ENCODE data around the gene NOP53. TPM values are rescaled to one million over a fixed set of nuclear protein-coding genes. Genes with fewer than 3 reads are reported as not detected.

Gene NOP53
- polyA plus RNA-seq (ENCODE audit: low read depth in 6 of 6), result 100 to 1,000 TPM; 128 to 360 (median 285) TPM

GRCh38 chr19:47745010-47745901 is at the start of gene NOP53:
NOP53 (plus strand) TSS chr19:47745546; CDS start chr19:47745560, 14 bp downstream.
- DNase-seq (peak; percentile 96), ATAC-seq (ENCODE audit: low read depth in 2 of 2) (peak; percentile 81 to 84)
- Mint-ChIP-seq H3K4me3 (peak within 1 kb of the TSS; percentile 95 to 100 (median 100)), H3K4me1 (peaks cover 29 to 58% (median 47%) of the 10 kb centered on the region in 3 donors), H3K36me3 (peaks cover 5 to 19% of the 10 kb centered on the region in 2 donors), H3K27me3 (no peaks in the 10 kb centered on the region), H3K27ac (peak within 1 kb of the TSS; percentile 99 to 100 (median 100)), H3K9me3 (peaks cover 0 to 5% (median 0%) of the 10 kb centered on the region in 7 donors)

DNA sequence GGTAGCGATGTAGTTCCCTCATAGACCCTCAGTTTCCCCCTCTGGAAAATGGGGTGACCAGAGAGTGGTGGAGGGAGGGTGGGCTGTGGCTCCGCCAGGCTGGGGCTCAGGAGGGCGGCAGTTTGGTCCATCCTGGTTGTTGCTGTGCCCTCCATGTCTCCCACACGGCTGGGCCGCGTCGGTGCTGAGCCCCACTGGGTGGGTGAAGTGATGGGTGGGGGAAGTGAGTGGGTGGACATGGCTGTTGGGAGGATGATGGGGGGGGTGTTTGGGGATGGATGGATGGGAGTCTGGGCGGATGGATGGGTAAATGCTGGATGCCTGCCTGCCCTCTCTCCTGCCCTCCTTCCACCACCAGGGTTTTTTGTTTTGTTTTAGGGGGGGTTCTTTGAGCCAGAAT is 48.7 kb upstream of the NOP53 start:
- DNase-seq, result no peak
- no peak for ATAC-seq (ENCODE audit: low read depth in 2 of 2)
- Mint-ChIP-seq H3K9me3 (no peaks in the 10 kb centered on the region), H3K27me3 (no peaks in the 10 kb centered on the region), H3K4me3 (no peak overlapping the region), H3K36me3 (peaks cover 0 to 24% of the 10 kb centered on the region in 2 donors), H3K4me1 (peaks cover 5 to 9% (median 6%) of the 10 kb centered on the region in 3 donors), H3K27ac (no peak overlapping the region)

DNA sequence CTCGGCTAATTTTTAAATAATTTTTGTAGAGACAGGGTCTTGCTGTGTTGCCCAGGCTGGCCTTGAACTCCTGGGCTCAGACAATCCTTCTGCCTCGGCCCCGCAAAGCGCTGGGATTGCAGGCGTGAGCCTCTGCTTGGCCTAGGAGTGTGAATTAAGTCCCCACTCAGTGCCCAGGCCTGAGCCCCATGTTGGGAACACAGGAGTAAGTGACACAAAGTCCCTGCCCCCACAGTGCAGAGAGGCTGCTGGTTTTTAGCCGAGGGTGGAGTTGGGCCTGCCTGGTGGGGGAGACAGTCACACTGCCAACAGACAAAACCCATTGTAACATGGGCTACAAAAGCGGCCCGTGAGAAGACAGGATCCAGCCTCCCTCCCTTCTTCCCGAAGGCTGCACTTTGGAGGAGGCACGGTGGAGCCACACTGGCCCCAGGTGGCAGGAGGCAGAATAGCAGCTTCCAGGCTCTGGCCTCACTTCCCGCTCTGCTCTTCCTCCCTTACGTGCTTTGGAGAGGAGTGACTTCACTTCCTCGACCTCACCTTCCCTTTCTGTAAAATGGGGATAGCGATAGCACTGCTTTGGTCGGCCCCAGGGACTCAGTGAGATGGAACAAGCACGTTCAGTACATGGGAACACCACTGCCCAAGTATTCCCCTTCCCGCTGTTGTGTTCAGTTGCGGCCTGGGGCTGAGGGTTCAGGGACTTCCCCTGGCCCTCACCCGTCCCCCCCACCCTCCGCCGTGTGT is 47.3 kb upstream of the NOP53 start:
- H3K27me3 Mint-ChIP-seq, result no peaks in the 10 kb centered on the region
- ATAC-seq (ENCODE audit: low read depth in 2 of 2) (peak; percentile 37 to 60), DNase-seq (peak; percentile 18)
- H3K27ac Mint-ChIP-seq, result peak overlapping the region in 1 of 6 donors; percentile 57
- H3K9me3 Mint-ChIP-seq, result no peaks in the 10 kb centered on the region
- peaks cover 1 to 9% (median 6%) of the 10 kb centered on the region in 3 donors for H3K4me1 Mint-ChIP-seq
- no peak overlapping the region for H3K4me3 Mint-ChIP-seq
- peaks cover 4 to 24% of the 10 kb centered on the region in 2 donors for H3K36me3 Mint-ChIP-seq

DNA sequence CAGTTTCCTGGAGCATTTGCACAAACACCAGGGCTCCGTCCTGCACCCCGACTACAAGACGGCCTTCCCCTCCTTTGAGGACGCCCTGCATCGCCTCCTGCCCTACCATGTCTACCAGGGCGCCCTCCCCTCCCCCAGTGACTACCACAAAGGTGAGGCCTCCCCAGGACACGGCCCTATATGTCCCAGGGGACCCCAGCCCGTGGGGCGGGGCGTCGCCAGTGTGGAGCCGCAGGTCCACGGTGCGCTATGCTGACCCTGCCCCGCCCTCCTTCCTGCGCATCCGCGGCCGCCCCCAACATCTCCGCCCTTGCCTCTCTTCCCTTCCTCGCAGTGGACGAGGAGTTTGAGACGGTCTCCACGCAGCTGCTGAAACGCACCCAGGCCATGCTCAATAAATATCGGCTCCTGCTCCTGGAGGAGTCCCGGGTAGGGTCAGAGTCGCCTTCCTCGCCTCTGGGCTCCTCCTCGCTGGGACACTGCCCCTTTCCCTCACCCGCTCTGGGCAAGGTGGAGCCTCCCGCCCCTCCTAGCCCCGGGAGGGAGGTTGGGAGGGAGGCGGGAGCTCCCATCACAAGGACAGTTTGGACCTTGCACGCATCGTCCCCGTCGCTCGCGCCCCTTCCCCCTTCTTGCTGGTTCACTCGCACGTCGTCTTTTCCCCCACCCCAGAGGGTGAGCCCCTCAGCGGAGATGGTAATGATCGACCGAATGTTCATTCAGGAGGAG is 46.6 kb upstream of the NOP53 start:
- Mint-ChIP-seq H3K36me3 (peaks cover 6 to 25% of the 10 kb centered on the region in 2 donors), H3K4me1 (peaks cover 0 to 9% (median 6%) of the 10 kb centered on the region in 3 donors), H3K9me3 (no peaks in the 10 kb centered on the region), H3K4me3 (no peak overlapping the region), H3K27ac (peak overlapping the region in 2 of 6 donors; percentile 34 to 72), H3K27me3 (no peaks in the 10 kb centered on the region)
- DNase-seq (no peak), ATAC-seq (ENCODE audit: low read depth in 2 of 2) (no peak)

DNA sequence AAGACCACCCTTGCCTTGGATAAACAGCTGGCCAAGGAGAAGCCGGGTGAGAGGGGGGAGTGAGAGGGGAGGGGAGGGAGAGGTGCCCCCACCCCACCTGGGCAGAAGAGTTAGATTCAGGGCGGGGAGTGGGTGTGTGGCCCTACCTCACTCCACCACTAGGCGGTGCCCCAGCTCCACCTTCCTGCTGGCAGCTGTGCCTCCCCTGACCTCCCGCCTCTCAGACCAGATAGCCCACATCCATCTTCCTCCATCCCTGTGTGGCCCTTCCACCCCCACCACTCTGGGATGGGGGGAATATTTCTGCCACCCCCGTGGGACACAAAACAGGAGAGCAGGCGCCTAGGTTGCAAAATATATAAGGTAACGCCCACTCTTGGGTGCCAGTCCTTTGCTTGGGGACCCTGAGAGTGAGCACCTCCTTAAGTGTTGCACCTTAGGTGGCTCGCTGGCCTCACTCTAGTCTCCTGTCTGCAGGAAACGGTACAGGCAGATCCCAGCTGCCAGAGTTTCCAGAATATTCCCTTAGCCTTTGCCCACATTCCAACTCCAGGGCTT is 45.9 kb upstream of the NOP53 start:
- no peak overlapping the region for H3K4me3 Mint-ChIP-seq
- H3K27ac Mint-ChIP-seq, result peak overlapping the region in 1 of 6 donors; percentile 72
- peaks cover 0 to 9% (median 6%) of the 10 kb centered on the region in 3 donors for H3K4me1 Mint-ChIP-seq
- ATAC-seq (ENCODE audit: low read depth in 2 of 2) (peak; percentile 58 to 70), DNase-seq (peak; percentile 40)
- no peaks in the 10 kb centered on the region for H3K27me3 Mint-ChIP-seq
- peaks cover 6 to 28% of the 10 kb centered on the region in 2 donors for H3K36me3 Mint-ChIP-seq
- peaks cover 0 to 2% (median 0%) of the 10 kb centered on the region in 7 donors for H3K9me3 Mint-ChIP-seq

DNA sequence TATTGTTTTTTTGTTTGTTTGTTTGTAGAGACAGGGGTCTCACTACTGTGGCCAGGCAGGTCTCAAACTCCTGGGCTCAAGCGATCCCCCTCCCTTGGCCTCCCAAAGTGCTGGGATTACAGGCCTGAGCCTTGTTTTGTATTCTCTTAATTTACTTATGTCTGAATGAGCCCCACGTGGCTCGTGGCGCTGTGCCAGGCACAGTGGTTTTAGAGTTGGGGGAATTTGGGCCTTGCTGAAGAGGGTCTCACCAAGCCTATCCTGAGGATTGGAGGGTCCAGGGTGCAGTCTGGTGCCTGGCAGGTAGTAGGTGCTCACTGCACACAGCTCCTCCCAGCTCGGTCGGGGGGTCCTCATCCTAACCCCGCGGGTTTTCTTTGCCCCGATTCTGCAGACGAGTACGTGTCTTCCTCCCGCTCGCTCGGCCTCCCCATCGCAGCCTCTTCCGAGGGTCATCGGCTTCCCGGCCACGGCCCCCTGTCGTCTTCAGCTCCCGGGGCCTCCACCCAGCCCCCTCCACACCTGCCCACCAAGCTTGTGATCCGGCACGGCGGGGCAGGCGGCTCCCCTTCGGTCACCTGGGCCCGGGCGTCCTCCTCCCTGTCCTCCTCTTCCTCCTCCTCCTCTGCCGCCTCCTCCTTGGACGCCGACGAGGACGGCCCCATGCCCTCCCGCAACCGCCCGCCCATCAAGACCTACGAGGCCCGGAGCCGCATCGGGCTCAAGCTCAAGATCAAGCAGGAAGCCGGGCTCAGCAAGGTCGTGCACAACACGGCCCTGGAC is 44.2 kb upstream of the NOP53 start:
- peaks cover 0 to 2% (median 0%) of the 10 kb centered on the region in 7 donors for H3K9me3 Mint-ChIP-seq
- no peaks in the 10 kb centered on the region for H3K27me3 Mint-ChIP-seq

GRCh38 chr19:47701717-47702552 is 43.4 kb upstream of the NOP53 start:
- DNase-seq, result no peak
- Mint-ChIP-seq H3K9me3 (peaks cover 0 to 2% (median 0%) of the 10 kb centered on the region in 7 donors), H3K36me3 (peaks cover 6 to 20% of the 10 kb centered on the region in 2 donors), H3K27me3 (peaks cover 0 to 4% (median 4%) of the 10 kb centered on the region in 3 donors), H3K4me3 (no peak overlapping the region), H3K4me1 (peaks cover 0 to 5% (median 3%) of the 10 kb centered on the region in 3 donors), H3K27ac (no peak overlapping the region)
- ATAC-seq (ENCODE audit: low read depth in 2 of 2), result no peak

More for the DNA sequence above, 44.2 kb upstream of the NOP53 start:
- no peak for ATAC-seq (ENCODE audit: low read depth in 2 of 2)
- H3K36me3 Mint-ChIP-seq, result peaks cover 6 to 20% of the 10 kb centered on the region in 2 donors
- H3K4me1 Mint-ChIP-seq, result peaks cover 0 to 3% (median 0%) of the 10 kb centered on the region in 3 donors
- no peak overlapping the region for H3K4me3 Mint-ChIP-seq
- H3K27ac Mint-ChIP-seq, result no peak overlapping the region
- DNase-seq, result no peak

- H3K27ac Mint-ChIP-seq, result peak overlapping the region in 1 of 6 donors; percentile 30
- no peak for DNase-seq
- no peak for ATAC-seq (ENCODE audit: low read depth in 2 of 2)
- peaks cover 0 to 2% (median 0%) of the 10 kb centered on the region in 7 donors for H3K9me3 Mint-ChIP-seq
- peaks cover 4 to 12% (median 11%) of the 10 kb centered on the region in 3 donors for H3K27me3 Mint-ChIP-seq
- H3K4me1 Mint-ChIP-seq, result peaks cover 4 to 10% (median 10%) of the 10 kb centered on the region in 3 donors
- H3K4me3 Mint-ChIP-seq, result no peak overlapping the region
- peaks cover 6 to 20% of the 10 kb centered on the region in 2 donors for H3K36me3 Mint-ChIP-seq
These were observed 42.7 kb upstream of the NOP53 start for GRCh38 chr19:47702671-47703070.

GRCh38 chr19:47703301-47703700 is 42.0 kb upstream of the NOP53 start:
- ATAC-seq (ENCODE audit: low read depth in 2 of 2), result no peak
- peaks cover 4 to 10% (median 10%) of the 10 kb centered on the region in 3 donors for H3K4me1 Mint-ChIP-seq
- H3K36me3 Mint-ChIP-seq, result peaks cover 6 to 20% of the 10 kb centered on the region in 2 donors
- DNase-seq, result no peak
- peak overlapping the region in 1 of 6 donors; percentile 49 for H3K27ac Mint-ChIP-seq
- H3K9me3 Mint-ChIP-seq, result peaks cover 0 to 2% (median 0%) of the 10 kb centered on the region in 7 donors
- H3K4me3 Mint-ChIP-seq, result no peak overlapping the region
- H3K27me3 Mint-ChIP-seq, result peaks cover 4 to 13% (median 13%) of the 10 kb centered on the region in 3 donors

- peaks cover 0 to 2% (median 0%) of the 10 kb centered on the region in 7 donors for H3K9me3 Mint-ChIP-seq
- peaks cover 6 to 17% of the 10 kb centered on the region in 2 donors for H3K36me3 Mint-ChIP-seq
- H3K27me3 Mint-ChIP-seq, result peaks cover 4 to 16% (median 13%) of the 10 kb centered on the region in 3 donors
- peaks cover 4 to 10% (median 7%) of the 10 kb centered on the region in 3 donors for H3K4me1 Mint-ChIP-seq
- H3K27ac Mint-ChIP-seq, result peak overlapping the region in 1 of 6 donors; percentile 15
- no peak for DNase-seq
- no peak overlapping the region for H3K4me3 Mint-ChIP-seq
- no peak for ATAC-seq (ENCODE audit: low read depth in 2 of 2)
These were observed 41.3 kb upstream of the NOP53 start for GRCh38 chr19:47704024-47704423.

- peaks cover 4 to 17% (median 13%) of the 10 kb centered on the region in 3 donors for H3K27me3 Mint-ChIP-seq
- H3K4me1 Mint-ChIP-seq, result peaks cover 4 to 10% (median 7%) of the 10 kb centered on the region in 3 donors
- no peak overlapping the region for H3K27ac Mint-ChIP-seq
- ATAC-seq (ENCODE audit: low read depth in 2 of 2) (no peak), DNase-seq (no peak)
- peaks cover 6 to 11% of the 10 kb centered on the region in 2 donors for H3K36me3 Mint-ChIP-seq
- H3K9me3 Mint-ChIP-seq, result peaks cover 0 to 2% (median 0%) of the 10 kb centered on the region in 7 donors
- no peak overlapping the region for H3K4me3 Mint-ChIP-seq
These were observed 40.7 kb upstream of the NOP53 start for GRCh38 chr19:47704656-47705055.

Measured in naive B cell (primary cell).